ENCODE results near the gene MIB2. TPM values are rescaled to one million over a fixed set of nuclear protein-coding genes. Genes with fewer than 3 reads are reported as not detected.

MIB2 gene
- 77.7 and 127 TPM in 2 replicates for total RNA-seq

DNA sequence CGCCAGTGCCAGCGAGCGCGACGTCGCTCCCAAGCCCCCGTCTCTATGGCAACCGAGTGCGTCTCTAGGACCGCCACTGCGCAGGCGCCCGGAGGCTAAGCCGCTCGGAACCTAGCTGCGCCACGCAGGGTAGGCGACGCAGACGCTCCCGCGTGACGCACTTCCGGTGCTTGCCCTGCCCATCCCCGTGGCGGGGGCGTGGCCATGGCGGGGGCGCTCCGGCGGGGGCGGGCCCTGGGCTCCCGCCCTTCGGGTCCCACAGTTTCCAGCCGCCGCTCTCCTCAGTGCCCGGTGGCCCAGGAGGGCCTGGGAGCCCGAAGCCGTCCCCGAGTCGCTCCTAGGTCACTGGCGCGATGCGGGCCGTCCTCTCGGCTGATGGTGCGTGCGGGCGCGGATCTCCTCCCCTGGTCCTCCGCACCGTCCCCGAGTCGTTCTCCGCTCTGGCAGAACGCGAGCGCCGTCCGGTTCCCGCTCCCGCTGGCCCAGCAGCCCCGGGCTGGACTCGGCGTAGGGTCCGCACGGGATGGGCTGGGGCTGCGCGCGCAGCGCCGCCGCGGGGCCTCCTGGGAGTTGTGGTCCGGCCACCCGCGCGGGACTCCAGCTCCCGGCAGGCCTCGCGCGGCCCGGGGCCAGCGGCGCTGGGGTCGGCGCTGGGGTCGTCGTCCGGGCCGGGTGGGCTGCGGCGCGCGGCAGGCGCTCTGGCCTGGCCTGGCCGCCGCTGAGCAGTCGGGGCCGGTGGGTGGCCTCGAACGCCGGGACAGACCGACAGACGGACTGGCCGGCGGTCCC is at the start of gene MIB2:
Gene MIB2, plus strand, starts transcription at position 245 of the 789 bp plus-strand sequence. CDS start 7,953 bp downstream, outside the sequence.

DNA sequence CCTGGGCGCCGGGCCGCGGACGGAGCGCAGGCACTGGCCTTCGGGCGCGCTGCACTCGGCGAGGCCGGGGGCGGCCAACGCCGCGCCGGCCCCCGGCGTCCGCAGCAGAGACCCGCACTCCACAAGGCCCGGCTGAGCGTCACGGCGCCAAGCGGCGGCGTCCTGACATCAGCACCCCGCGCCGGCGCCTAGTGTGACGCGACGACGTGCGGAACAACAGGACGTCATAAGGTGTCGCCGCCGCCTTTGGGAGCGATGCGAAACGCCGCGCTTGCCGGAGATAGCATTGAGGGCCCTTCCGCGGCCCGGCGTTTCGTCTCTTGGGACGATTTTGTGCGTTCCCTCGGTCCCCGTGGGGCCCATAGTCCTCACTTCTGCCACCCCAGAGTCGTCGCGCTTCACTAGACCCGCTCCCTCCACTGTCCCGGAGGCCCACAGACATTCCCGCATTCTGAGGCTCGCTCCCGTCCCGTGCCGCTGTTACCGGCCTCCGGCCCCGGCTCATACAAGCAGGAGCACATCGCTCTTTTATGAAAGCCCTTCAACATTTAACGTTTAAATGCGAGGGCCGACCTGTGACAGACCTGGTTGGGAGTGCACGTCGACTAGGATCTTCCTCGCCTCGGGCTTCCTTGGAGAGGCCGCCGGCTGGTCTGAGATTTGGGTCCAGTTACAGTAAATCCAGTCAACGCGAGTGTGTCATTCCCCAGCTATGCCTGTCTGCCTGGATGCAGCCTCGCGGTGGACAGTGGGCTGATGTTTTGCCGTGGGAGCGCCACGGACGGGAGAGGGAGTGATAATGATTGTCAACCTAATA is 40.4 kb upstream of the MIB2 start, which contains the start of gene SSU72:
Gene SSU72, minus strand, starts transcription at position 143 of the 817 bp plus-strand sequence. CDS start 306 bp downstream, outside the sequence.

DNA sequence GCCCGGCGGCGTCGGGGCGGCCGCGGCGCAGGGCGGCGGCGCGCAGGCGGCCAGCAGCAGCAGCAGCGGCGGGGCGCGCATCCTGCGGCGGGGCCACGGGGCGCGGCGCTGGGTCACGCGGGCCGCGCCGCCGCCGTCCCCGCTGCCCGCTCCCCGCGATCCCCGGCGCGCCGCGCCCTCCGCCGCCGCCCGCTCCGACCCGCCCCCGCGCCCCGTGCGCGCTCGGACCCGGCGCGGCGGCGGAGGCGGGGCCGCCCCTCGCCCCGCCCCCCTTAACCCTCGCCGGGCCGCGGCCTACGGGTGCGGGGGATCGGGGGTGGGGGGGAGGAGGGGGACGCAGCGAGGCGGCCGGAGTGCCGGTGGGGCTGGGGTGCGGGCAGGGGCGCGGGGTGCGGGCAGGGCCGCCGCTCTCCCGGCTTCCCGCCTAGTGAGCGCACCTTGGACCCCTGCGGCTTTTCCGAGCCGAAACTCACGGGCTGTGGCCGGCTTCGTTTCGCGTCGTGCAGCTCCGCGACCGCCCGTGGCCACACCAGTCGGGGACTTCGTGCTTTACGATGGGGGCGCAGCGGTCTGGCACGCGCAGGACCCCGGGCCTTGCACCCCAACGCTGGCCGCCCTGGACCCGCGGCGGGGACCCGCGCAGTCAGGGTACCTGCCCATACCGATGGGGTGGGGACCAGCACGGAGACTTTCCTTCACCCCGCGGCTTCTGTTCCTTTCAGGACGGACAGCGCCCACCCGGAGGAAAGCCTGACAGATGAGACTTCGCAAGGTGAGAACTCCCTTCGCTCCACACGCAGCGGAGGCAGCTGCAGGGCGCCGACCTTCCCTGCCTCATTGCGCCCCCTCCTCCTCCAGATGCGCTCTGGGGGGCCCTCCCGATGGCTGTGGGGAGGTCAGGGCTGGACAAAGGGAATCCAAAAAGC is 15.1 kb upstream of the MIB2 start, which contains the start of gene FNDC10:
Gene FNDC10, minus strand, starts transcription at position 201 of the 926 bp plus-strand sequence. Its CDS starts 120 bp downstream, at position 81.

DNA sequence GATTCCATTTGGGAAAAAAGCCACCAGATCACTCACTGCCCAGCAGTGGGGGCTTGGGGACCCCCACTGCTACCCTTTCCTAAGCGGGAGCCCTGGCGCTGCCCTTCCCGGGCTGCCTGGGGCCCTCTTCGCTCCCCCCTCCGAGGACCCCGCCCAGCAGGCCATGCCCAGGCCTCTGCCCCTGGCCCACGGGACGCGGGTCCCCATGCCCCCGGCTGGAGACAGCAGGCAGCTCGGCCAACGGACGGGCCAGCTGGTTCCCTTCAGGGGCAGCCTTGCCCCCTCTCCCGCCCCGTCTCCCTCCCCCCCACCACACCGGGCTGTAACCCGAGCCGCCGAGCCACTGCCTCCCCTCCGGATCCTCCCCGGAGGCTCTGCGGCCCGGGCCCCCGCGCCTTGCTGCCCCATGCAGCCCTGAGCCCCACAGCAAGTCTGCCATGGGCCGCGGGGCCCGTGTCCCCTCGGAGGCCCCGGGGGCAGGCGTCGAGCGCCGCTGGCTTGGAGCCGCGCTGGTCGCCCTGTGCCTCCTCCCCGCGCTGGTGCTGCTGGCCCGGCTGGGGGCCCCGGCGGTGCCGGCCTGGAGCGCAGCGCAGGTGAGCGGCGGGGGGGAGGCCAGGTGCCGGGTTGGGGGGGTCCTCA is 16.6 kb downstream of the MIB2 start, which contains the start of gene MMP23B:
Gene MMP23B, plus strand, starts transcription at position 392 of the 639 bp plus-strand sequence. Its CDS starts 46 bp downstream, at position 438.

DNA sequence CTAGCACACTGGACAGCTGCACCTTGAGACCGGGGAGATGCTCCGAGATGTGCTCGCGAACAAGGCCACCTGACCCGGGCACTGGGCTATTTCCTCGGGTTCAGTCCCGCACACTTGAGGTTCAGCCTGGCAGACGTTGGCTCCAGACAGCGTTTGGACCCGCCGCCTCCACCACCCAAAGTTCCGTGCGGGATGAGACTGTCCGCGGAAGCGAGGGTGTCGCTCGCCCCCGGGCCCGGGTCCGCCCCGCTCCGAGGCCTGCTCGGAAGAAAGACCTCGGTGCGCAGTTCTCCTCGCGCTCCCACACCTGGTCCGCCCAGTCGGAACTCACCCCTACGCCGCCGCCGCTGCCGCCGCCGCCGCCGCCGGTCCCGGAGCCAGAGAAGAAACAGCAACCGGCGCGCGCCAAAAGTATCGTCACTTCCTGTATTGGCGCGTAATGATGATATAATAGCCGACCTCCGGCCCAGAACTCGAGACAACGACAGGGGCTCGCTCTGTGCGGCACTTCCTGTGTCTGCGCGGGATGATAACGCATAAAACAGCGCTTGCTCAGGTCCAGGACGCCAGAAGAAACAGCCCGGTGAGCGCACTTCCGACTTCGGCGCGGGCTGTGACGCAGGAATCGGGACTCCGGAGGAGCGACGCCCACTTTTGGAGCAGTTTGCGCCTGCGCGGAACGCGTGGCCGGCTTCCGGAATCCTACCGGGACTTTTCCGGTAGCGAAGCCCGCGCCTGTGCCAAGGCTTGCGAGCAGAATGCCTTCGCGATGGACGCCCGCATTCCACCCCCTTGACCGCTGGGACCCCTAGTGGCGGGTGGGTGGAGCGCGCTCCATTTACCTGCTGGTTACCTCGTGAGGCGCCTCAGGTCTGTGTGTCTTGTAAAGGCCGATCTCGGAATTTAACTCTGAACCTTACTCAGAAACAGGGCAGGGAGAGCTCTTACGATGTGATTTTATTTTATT is 43.6 kb downstream of the MIB2 start, which contains the start of gene CDK11B:
Gene CDK11B, minus strand, starts transcription at position 422 of the 967 bp plus-strand sequence. CDS start 1,519 bp downstream, outside the sequence.

Other genes starting within 250 kb of the MIB2 start
- gene AURKAIP1, start 240.3 kb upstream of the MIB2 start, total RNA-seq: 53.0 and 102 TPM in 2 replicates
- gene CCNL2, start 216.2 kb upstream of the MIB2 start, total RNA-seq: 115 and 141 TPM in 2 replicates
- gene MRPL20, start 208.2 kb upstream of the MIB2 start, total RNA-seq: 86.0 and 91.9 TPM in 2 replicates
- gene ANKRD65, start 194.2 kb upstream of the MIB2 start, total RNA-seq: 1.1 and 1.9 TPM in 2 replicates
- 3.4 and 3.9 TPM in 2 replicates for gene VWA1, start 179.8 kb upstream of the MIB2 start, total RNA-seq
- under 0.01 TPM in 1 of 2 replicates, not detected in the other for gene ATAD3C, start 165.8 kb upstream of the MIB2 start, total RNA-seq
- gene ATAD3B, start 143.7 kb upstream of the MIB2 start, total RNA-seq: 11.7 and 19.3 TPM in 2 replicates
- 17.4 and 19.5 TPM in 2 replicates for gene ATAD3A, start 103.3 kb upstream of the MIB2 start, total RNA-seq
- 3.7 and 5.4 TPM in 2 replicates for gene TMEM240, start 74.9 kb upstream of the MIB2 start, total RNA-seq
- 35.8 and 43.0 TPM in 2 replicates for gene SSU72, start 40.6 kb upstream of the MIB2 start, total RNA-seq
- gene FNDC10, start 15.4 kb upstream of the MIB2 start, total RNA-seq: 0.52 and 0.95 TPM in 2 replicates
- 4.6 and 4.9 TPM in 2 replicates for gene MMP23B, start 16.7 kb downstream of the MIB2 start, total RNA-seq
- 8.5 and 8.8 TPM in 2 replicates for gene CDK11B, start 43.5 kb downstream of the MIB2 start, total RNA-seq
- gene SLC35E2B, start 77.3 kb downstream of the MIB2 start, total RNA-seq: 25.5 and 32.8 TPM in 2 replicates
- gene CDK11A, start 108.9 kb downstream of the MIB2 start, total RNA-seq: 12.3 and 13.6 TPM in 2 replicates
- 27.4 and 30.7 TPM in 2 replicates for gene NADK, start 163.0 kb downstream of the MIB2 start, total RNA-seq